Gastrocnemius medialis (tissue), 4 donors: ENCODE results near the gene PLA2G1B. TPM values are rescaled to one million over a fixed set of nuclear protein-coding genes. Genes with fewer than 3 reads are reported as not detected.

Experiments used
- ATAC-seq, 2 donors: fragments of 150-250 bp; one replicate each; pipeline ENCODE4 v1.9.1; 2016
- DNase-seq, 2 donors: peaks; one replicate each; pipeline ENCODE4 v3.0.0-alpha.2; 2019
- H3K27ac ChIP-seq, 4 donors: fragments of 200-600 bp; sonication (generic); 1 replicate in 1 of 4; 2 replicates in 3 of 4; pipeline ENCODE4 v1.5.1; 2016 to 2018; ENCODE audit warnings: mild to moderate bottlenecking in 2 of 4, moderate library complexity in 1 of 4
- H3K27me3 ChIP-seq, 3 donors: fragments of 200-600 bp; sonication (generic) in 2 of 3; 1 replicate in 1 of 3; 2 replicates in 2 of 3; pipeline versions ENCODE4 v1.5.1 to v1.6.0; 2016 to 2019; ENCODE audit warnings: mild to moderate bottlenecking in 1 of 3, moderate library complexity in 1 of 3
- H3K36me3 ChIP-seq, 2 donors: fragments of 200-600 bp; sonication (generic) in 1 of 2; one replicate each; pipeline ENCODE4 v1.5.1; 2017 to 2018
- H3K4me1 ChIP-seq, 2 donors: fragments of 200-600 bp; sonication (generic) in 1 of 2; one replicate each; pipeline ENCODE4 v1.5.1; 2016 to 2017; ENCODE audit warnings: mild to moderate bottlenecking in 2 of 2
- H3K4me3 ChIP-seq, 4 donors: fragments of 200-600 bp; sonication (generic) in 3 of 4; 1 replicate in 1 of 4; 2 replicates in 3 of 4; pipeline ENCODE4 v1.5.1; 2016 to 2019; ENCODE audit warnings: mild to moderate bottlenecking in 2 of 4
- H3K9me3 ChIP-seq, 3 donors: fragments of 200-600 bp; sonication (generic) in 2 of 3; 1 replicate in 1 of 3; 2 replicates in 2 of 3; pipeline ENCODE4 v1.5.1; 2016 to 2019
- POLR2A ChIP-seq, 2 donors: fragments of 450-650 bp; IDR thresholded peaks; one replicate each; pipeline ENCODE4 v1.6.1; 2017; ENCODE audit warnings: antibody characterized with exemption in 2 of 2, mild to moderate bottlenecking in 2 of 2, moderate library complexity in 2 of 2
- in situ Hi-C, 4 donors: fragments of 200-750 bp; cut with MboI; loops; one replicate each; pipeline versions ENCODE4 v1.15.0 to v1.8.0; 2017; ENCODE audit warnings: low sequenced_read_pairs in 4 of 4
- intact Hi-C: fragments of 100-400 bp; cut with DNase I; formaldehyde crosslinking; loops from one replicate; pipeline ENCODE4 v1.15.1; 2023; ENCODE audit warnings: low total_unique reads
- total RNA-seq, 4 donors: library from RNA; depleted of rRNA; stranded (reverse); fragments of >200 nt; gene quantifications; one replicate each; pipeline versions ENCODE4 v1.1.0 to v1.2.3, GENCODE V29; 2016
- TF ChIP-seq, protein P1 (sequence below), 5 experiments: fragments of 450-650 bp in 3 of 5; fragments of 200-600 bp in 2 of 5; sonication (generic) in 2 of 5; IDR thresholded peaks in 4 of 5; conservative IDR thresholded peaks in 1 of 5; 1 replicate in 4 of 5; 2 replicates in 1 of 5; pipeline ENCODE4 v1.5.1; 2016 to 2019; ENCODE audit warnings: antibody characterized with exemption in 5 of 5, mild to moderate bottlenecking in 3 of 5, moderate library complexity in 3 of 5

PLA2G1B gene
- total RNA-seq, 4 donors from 2014 or later: not detected

DNA sequence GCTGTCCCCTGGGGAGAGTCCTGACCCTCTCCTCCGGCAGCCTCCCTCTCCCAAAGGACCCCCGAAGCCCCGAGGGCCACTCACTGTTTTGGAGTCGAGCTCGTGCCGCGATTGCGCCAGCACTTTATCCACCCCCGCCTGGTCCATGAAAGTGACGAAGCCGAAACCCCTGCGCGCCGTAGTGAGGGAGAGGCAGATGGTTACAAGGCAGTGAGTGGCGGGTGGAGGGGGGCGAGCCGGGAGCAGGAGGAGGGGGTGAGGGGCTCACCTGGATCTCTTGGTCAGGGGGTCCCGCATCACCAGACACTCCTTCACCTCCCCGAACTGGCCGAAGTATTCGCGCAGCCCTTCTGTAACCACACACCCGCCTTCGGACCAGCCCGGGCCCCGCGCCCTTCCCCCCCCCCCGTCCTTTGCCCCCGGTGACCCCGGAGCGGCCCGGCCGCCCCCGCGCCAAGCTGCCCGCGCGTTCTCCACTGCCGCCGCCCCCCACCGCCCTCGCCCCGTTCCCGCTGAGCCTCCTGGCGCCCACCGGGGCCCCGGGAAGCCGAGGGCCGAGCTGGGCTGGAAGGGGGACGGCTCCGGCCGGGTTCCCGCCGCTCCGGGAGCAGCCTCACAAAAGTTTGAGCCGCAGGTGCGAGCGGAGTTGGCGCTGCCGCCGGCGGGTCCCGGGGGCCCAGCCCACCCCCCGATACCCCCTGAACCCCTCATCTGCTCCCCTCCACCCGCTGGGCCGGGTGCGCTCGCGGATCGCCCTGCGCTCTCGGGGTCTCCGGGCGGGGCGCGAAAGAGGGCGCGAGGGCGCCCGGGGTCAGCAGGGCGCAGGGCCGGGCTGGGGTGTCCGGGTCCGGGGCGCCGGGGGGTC, 40.6 kb upstream of the PLA2G1B start:
- ATAC-seq: no peak
- in situ Hi-C loops: no loop called here

DNA sequence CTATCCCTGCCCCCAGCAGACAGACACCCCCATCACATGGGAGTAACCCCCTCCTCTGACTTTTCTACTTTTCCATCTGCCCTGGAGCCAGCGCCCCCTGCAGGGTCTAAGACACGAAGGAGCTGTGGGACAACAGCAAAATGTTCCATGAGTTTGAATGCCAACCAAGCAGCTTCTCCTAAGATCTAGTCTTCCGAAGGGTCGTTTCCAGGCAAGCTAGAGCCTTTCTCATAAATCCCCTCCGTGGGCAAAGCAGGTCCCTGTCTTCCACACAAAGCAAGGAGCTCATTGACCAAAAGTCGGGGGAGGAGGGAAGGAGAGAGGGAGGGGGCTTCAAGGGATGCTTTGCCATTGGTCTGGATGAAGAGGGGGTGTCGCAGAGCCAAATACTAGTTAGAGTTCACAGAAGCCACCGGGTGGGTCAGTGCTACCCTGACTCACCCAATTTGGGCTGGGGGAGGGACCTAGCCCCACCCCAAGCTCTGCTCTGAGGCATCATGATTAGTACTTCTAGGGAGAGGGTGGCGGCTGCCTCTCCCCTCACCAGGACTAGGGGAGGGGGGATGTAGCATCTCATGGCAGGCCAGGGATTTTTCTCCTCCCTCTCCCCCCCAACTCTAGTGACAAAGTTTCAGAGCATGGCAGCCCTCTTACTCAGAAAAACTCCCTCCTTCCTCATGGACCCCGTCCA, 39.8 kb upstream of the PLA2G1B start:
- no peaks in the 10 kb centered on the region for H3K9me3 ChIP-seq
- H3K4me1 ChIP-seq: peaks cover 0 to 3% of the 10 kb centered on the region in 2 donors
- in situ Hi-C loops (no loop called here), intact Hi-C loops (no loop called here)
- TF ChIP-seq POLR2A (IDR thresholded peaks at IDR 0.05): no peak
- TF ChIP-seq, protein P1, sequence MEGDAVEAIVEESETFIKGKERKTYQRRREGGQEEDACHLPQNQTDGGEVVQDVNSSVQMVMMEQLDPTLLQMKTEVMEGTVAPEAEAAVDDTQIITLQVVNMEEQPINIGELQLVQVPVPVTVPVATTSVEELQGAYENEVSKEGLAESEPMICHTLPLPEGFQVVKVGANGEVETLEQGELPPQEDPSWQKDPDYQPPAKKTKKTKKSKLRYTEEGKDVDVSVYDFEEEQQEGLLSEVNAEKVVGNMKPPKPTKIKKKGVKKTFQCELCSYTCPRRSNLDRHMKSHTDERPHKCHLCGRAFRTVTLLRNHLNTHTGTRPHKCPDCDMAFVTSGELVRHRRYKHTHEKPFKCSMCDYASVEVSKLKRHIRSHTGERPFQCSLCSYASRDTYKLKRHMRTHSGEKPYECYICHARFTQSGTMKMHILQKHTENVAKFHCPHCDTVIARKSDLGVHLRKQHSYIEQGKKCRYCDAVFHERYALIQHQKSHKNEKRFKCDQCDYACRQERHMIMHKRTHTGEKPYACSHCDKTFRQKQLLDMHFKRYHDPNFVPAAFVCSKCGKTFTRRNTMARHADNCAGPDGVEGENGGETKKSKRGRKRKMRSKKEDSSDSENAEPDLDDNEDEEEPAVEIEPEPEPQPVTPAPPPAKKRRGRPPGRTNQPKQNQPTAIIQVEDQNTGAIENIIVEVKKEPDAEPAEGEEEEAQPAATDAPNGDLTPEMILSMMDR (IDR thresholded peaks at IDR 0.05 in 4 of 5, conservative IDR thresholded peaks at IDR 0.05 in 1 of 5): no peak
- H3K36me3 ChIP-seq: no peaks in the 10 kb centered on the region
- no peak for ATAC-seq
- peak overlapping the region in 2 of 4 donors; percentile 38 to 44 for H3K4me3 ChIP-seq
- peaks cover 42 to 51% (median 45%) of the 10 kb centered on the region in 3 donors for H3K27me3 ChIP-seq
- no peak for DNase-seq
- no peak overlapping the region for H3K27ac ChIP-seq

More for the DNA sequence above, 40.6 kb upstream of the PLA2G1B start:
- H3K9me3 ChIP-seq: no peaks in the 10 kb centered on the region
- no peaks in the 10 kb centered on the region for H3K36me3 ChIP-seq
- peaks cover 0 to 3% of the 10 kb centered on the region in 2 donors for H3K4me1 ChIP-seq
- DNase-seq: no peak
- no peak overlapping the region for H3K27ac ChIP-seq
- peaks cover 48 to 53% (median 53%) of the 10 kb centered on the region in 3 donors for H3K27me3 ChIP-seq
- H3K4me3 ChIP-seq: peak overlapping the region; percentile 36 to 44 (median 40)
- TF ChIP-seq POLR2A (IDR thresholded peaks at IDR 0.05): no peak
- TF ChIP-seq, protein P1 (IDR thresholded peaks at IDR 0.05 in 4 of 5, conservative IDR thresholded peaks at IDR 0.05 in 1 of 5): no peak
- intact Hi-C loops: no loop called here

DNA sequence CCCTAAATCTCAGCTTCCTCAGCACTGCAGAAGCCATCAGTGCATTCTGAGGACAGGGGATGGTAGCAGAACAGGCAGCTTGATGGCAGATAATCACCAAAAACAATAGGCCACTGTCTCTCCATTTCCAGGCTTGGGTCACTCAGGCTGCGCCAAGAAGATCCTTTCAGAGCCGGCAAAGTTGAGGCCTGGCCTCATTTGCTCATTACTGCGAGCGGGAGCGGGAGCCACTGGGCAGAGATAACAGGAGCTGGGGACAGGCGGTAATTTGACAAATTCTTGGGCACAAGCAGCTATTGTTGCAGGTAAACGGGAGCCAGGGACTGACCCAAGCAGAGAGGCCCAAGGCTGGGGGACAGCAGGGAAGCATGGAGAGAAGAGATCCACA, 39.3 kb upstream of the PLA2G1B start:
- DNase-seq (no peak), ATAC-seq (no peak)
- no peak overlapping the region for H3K4me3 ChIP-seq
- H3K27ac ChIP-seq: no peak overlapping the region
- intact Hi-C loops: no loop called here
- H3K27me3 ChIP-seq: peaks cover 45 to 51% (median 46%) of the 10 kb centered on the region in 3 donors
- H3K36me3 ChIP-seq: no peaks in the 10 kb centered on the region
- in situ Hi-C loops: no loop called here
- peaks cover 0 to 5% of the 10 kb centered on the region in 2 donors for H3K4me1 ChIP-seq
- TF ChIP-seq, protein P1 (IDR thresholded peaks at IDR 0.05 in 4 of 5, conservative IDR thresholded peaks at IDR 0.05 in 1 of 5): no peak
- TF ChIP-seq POLR2A (IDR thresholded peaks at IDR 0.05): no peak
- no peaks in the 10 kb centered on the region for H3K9me3 ChIP-seq

DNA sequence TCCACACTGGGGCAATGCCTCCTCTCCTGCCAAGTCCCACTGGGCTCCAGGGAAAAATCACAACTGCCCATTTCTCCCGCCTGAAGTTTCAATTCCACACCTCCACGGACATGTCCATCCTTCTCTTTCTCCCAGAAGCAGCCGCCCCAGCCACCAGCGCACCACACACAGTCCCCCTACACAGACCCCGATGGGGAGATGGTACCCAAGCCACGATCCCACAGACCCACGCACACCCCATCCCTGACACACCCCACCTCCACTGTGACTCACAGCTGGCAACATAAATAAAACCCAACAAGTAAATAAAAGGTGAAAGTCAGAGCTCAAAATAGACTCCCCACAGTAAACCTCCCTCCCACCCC, 38.7 kb upstream of the PLA2G1B start:
- in situ Hi-C loops: no loop called here
- Histone ChIP-seq H3K9me3 (no peaks in the 10 kb centered on the region), H3K36me3 (no peaks in the 10 kb centered on the region), H3K4me3 (no peak overlapping the region), H3K27ac (no peak overlapping the region), H3K4me1 (peaks cover 0 to 10% of the 10 kb centered on the region in 2 donors), H3K27me3 (peaks cover 41 to 51% (median 45%) of the 10 kb centered on the region in 3 donors)
- ATAC-seq (no peak), DNase-seq (no peak)
- TF ChIP-seq, protein P1 (IDR thresholded peaks at IDR 0.05 in 4 of 5, conservative IDR thresholded peaks at IDR 0.05 in 1 of 5): no peak
- TF ChIP-seq POLR2A (IDR thresholded peaks at IDR 0.05): no peak
- intact Hi-C loops: no loop called here
